ENCODE data around the gene CENPN. TPM values are rescaled to one million over a fixed set of nuclear protein-coding genes. Genes with fewer than 3 reads are reported as not detected.

Gene CENPN
- total RNA-seq, 1 experiment from 2014 or later, result 68.9 TPM

DNA sequence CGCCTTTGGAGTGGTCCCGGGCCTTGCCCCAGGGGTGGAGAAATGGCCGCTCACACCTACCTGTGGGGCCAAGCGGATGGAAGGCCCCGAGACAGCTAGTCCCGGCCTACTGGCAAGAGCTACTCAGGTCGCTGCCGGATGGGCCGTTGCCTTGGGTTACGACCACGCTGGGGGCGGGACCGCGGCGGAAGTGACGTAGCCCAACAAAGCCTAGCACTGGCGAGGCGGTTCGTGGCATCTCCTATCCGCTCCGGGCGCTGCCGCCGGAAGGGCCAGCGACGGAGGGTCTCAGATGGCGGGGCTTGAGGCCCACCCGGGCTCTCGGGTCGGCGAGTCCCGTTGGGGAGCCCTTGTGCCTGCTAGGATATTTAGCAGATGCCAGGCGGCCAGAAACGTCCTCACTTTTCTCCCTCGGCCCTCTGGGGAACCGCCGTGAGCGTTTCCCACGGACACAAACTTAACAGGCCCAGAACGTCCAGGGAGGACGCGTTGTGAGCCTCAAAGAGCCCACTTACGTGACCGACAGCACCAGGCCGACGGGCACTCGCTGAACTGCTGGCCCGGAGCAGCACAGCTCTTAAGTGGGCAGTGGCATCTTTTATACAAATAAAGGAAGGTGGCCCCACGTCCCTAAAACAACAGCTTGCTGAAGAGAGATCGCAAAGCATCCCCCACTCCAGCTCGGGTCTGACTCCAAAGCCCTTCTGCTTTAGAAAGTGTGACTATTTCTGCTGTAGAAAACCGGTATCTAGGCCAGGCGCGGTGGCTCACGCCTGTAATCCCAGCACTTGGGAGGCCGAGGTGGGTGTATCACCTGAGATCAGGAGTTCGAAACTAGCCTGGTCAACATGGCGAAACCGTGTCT is 70.3 kb downstream of the CENPN start, which contains the start of gene C16orf46:
TSS of gene C16orf46 (minus strand) at position 163 of the 865 bp plus-strand sequence. CDS start 13,283 bp downstream, outside the sequence.
- ChIA-PET CTCF (interaction anchor here (0.6 kb wide), 1 partner anchor 90 kb away, joined by 6 read pairs; no protein-coding TSS in a partner anchor), POLR2A (ENCODE audit: unreplicated experiment) (interaction anchor here (0.5 to 1.0 kb wide), 7 partner anchors 20 to 324 kb away, joined by 3 to 4 read pairs (median 3); partner anchors contain the start of gene GAN)
- intact Hi-C loops (cut with micrococcal nuclease; ENCODE audit: unreplicated experiment), result loop anchor here (5.0 to 10.0 kb wide), 2 partner anchors 105 to 237 kb away; partner anchors contain the start of gene GAN
- Histone ChIP-seq H3K36me3 (ENCODE audit: low read depth) (no peaks in the 10 kb centered on the region), H3K27me3 (ENCODE audit: insufficient read depth, low read depth) (no peaks in the 10 kb centered on the region), H3K79me2 (ENCODE audit: low read depth) (peaks cover 9% of the 10 kb centered on the region; the same call in 1 of the 2 replicates), H3K9me2 (ENCODE audit: insufficient read depth) (no peaks in the 10 kb centered on the region), H3K27ac (peak within 1 kb of the TSS; percentile 79), H3K4me1 (replicated peaks; ENCODE audit: insufficient read depth) (peaks cover 17% of the 10 kb centered on the region; the same call in 1 of the 2 replicates), H3F3A (ENCODE audit: insufficient read depth, low read depth) (peaks cover 26% of the 10 kb centered on the region; the same call in 1 of the 2 replicates), H3K4me2 (peak within 1 kb of the TSS; percentile 84), H3K9me3 (ENCODE audit: insufficient read depth, low read depth) (no peaks in the 10 kb centered on the region), H3K4me3 (peak within 1 kb of the TSS; percentile 76), H4K20me1 (ENCODE audit: insufficient read depth) (no peaks in the 10 kb centered on the region), H2AFZ (peak within 1 kb of the TSS; percentile 89)
- BruUV-seq (replicated peaks), result TSS peak; percentile 94
- DNase-seq, result peak; percentile 91 to 97
- TF ChIP-seq, protein P1, sequence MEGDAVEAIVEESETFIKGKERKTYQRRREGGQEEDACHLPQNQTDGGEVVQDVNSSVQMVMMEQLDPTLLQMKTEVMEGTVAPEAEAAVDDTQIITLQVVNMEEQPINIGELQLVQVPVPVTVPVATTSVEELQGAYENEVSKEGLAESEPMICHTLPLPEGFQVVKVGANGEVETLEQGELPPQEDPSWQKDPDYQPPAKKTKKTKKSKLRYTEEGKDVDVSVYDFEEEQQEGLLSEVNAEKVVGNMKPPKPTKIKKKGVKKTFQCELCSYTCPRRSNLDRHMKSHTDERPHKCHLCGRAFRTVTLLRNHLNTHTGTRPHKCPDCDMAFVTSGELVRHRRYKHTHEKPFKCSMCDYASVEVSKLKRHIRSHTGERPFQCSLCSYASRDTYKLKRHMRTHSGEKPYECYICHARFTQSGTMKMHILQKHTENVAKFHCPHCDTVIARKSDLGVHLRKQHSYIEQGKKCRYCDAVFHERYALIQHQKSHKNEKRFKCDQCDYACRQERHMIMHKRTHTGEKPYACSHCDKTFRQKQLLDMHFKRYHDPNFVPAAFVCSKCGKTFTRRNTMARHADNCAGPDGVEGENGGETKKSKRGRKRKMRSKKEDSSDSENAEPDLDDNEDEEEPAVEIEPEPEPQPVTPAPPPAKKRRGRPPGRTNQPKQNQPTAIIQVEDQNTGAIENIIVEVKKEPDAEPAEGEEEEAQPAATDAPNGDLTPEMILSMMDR (conservative IDR thresholded peaks at IDR 0.05), result no peak
- no peak for TF ChIP-seq EZH2 (IDR thresholded peaks at IDR 0.05; ENCODE audit: low read depth)

DNA sequence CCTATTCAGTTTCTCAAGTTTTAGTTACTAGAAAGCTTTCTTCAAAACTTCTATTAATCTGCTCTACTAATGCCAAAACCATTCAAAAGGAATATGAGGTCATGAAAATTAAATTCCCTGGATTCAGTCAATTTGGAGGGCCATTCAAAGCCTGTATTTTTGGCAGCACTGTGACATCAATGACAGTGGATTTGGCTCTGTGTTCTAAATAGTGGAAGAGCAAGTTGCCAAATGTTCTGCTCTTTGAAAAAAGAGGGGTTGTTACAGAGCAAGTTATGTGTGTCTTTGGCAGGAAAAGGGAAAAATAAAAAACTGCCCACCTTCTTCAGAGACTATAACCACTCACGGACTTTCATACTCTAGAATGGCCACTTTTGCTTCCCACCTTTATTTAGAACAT is 73.2 kb downstream of the CENPN start:
- no peaks in the 10 kb centered on the region for H3K9me2 ChIP-seq (ENCODE audit: insufficient read depth)
- ChIA-PET CTCF (no interaction called here), POLR2A (ENCODE audit: unreplicated experiment) (no interaction called here)
- peaks cover 16% of the 10 kb centered on the region; the same call in 1 of the 2 replicates for H3K4me1 ChIP-seq (replicated peaks; ENCODE audit: insufficient read depth)
- peaks cover 26% of the 10 kb centered on the region; the same call in 1 of the 2 replicates for H3F3A ChIP-seq (ENCODE audit: insufficient read depth, low read depth)
- H3K9me3 ChIP-seq (ENCODE audit: insufficient read depth, low read depth), result no peaks in the 10 kb centered on the region
- no peak overlapping the region for H3K4me2 ChIP-seq
- BruUV-seq (replicated peaks), result no TSS peak
- no peaks in the 10 kb centered on the region for H3K36me3 ChIP-seq (ENCODE audit: low read depth)
- no peaks in the 10 kb centered on the region for H3K27me3 ChIP-seq (ENCODE audit: insufficient read depth, low read depth)
- intact Hi-C loops (cut with micrococcal nuclease; ENCODE audit: unreplicated experiment), result no loop called here
- TF ChIP-seq EZH2 (IDR thresholded peaks at IDR 0.05; ENCODE audit: low read depth), result no peak
- TF ChIP-seq, protein P1 (conservative IDR thresholded peaks at IDR 0.05), result no peak
- no peak overlapping the region for H3K4me3 ChIP-seq
- no peaks in the 10 kb centered on the region for H4K20me1 ChIP-seq (ENCODE audit: insufficient read depth)
- no peak for DNase-seq
- H3K27ac ChIP-seq, result no peak overlapping the region
- peaks cover 9% of the 10 kb centered on the region; the same call in 1 of the 2 replicates for H3K79me2 ChIP-seq (ENCODE audit: low read depth)
- no peak overlapping the region for H2AFZ ChIP-seq

DNA sequence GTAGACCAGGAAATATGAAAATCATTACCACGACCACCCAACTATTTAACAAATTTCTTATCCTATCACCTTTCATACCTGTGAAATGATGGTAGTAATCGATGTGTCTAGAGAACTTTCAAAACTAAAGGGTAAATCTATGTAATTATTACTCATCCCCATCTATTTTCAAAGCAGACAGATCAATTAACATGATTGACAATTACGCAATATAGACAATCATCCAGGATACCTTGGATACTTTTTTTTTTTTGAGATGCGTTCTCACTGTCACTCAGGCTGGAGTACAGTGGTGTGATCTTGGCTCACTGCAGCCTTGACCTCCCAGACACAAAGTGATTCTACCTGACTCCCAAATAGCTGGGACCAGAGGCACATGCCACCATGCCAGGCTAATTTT is 74.0 kb downstream of the CENPN start:
- Histone ChIP-seq H3K36me3 (ENCODE audit: low read depth) (no peaks in the 10 kb centered on the region), H3K4me3 (no peak overlapping the region), H3K4me1 (replicated peaks; ENCODE audit: insufficient read depth) (peaks cover 11% of the 10 kb centered on the region; the same call in 1 of the 2 replicates), H3K27me3 (ENCODE audit: insufficient read depth, low read depth) (no peaks in the 10 kb centered on the region), H3K9me3 (ENCODE audit: insufficient read depth, low read depth) (no peaks in the 10 kb centered on the region), H2AFZ (no peak overlapping the region), H4K20me1 (ENCODE audit: insufficient read depth) (no peaks in the 10 kb centered on the region), H3K4me2 (no peak overlapping the region), H3F3A (ENCODE audit: insufficient read depth, low read depth) (peaks cover 24% of the 10 kb centered on the region; the same call in 1 of the 2 replicates), H3K27ac (no peak overlapping the region), H3K9me2 (ENCODE audit: insufficient read depth) (no peaks in the 10 kb centered on the region), H3K79me2 (ENCODE audit: low read depth) (peaks cover 3% of the 10 kb centered on the region; the same call in 1 of the 2 replicates)
- intact Hi-C loops (cut with micrococcal nuclease; ENCODE audit: unreplicated experiment), result no loop called here
- ChIA-PET POLR2A (ENCODE audit: unreplicated experiment) (no interaction called here), CTCF (no interaction called here)
- no peak for DNase-seq
- no TSS peak for BruUV-seq (replicated peaks)
- TF ChIP-seq EZH2 (IDR thresholded peaks at IDR 0.05; ENCODE audit: low read depth), result no peak
- TF ChIP-seq, protein P1 (conservative IDR thresholded peaks at IDR 0.05), result no peak

Other genes starting within 250 kb of the CENPN start
- 0.68 and 3.3 TPM in 2 replicates for gene CDYL2, start 202.6 kb upstream of the CENPN start, total RNA-seq (2021)
- gene CMC2, start 329 bp upstream of the CENPN start, total RNA-seq (2021), result 89.5 and 106 TPM in 2 replicates
- gene ATMIN, start 28.6 kb downstream of the CENPN start, total RNA-seq (2021), result 17.8 and 31.2 TPM in 2 replicates
- gene C16orf46, start 70.0 kb downstream of the CENPN start, total RNA-seq (2021), result 0.92 and 2.3 TPM in 2 replicates
- gene GCSH, start 89.2 kb downstream of the CENPN start, total RNA-seq (2021), result 51.7 and 71.1 TPM in 2 replicates
- 1.4 and 1.5 TPM in 2 replicates for gene BCO1, start 231.5 kb downstream of the CENPN start, total RNA-seq (2021)

Data from PC-9 (cell line).